ENCODE data around the gene F13A1.

F13A1 gene

GRCh38 chr6:6319952-6320811 lies at the start of gene F13A1:
Gene F13A1 (minus strand): TSS chr6:6320662. CDS start chr6:6318664, 1,998 bp downstream.
- in situ Hi-C loops (cut with HindIII; ENCODE audit: low pct_ligation_motif_present, low pct_unique_long_range_greater_than_20kb, low sequenced_read_pairs): no loop called here
- no peak for DNase-seq

- DNase-seq: no peak
- in situ Hi-C loops (cut with HindIII; ENCODE audit: low pct_ligation_motif_present, low pct_unique_long_range_greater_than_20kb, low sequenced_read_pairs): no loop called here
Measured at GRCh38 chr6:6368684-6369052, 48.2 kb upstream of the F13A1 start.

GRCh38 chr6:6368040-6368683 lies 47.7 kb upstream of the F13A1 start:
- DNase-seq: no peak
- in situ Hi-C loops (cut with HindIII; ENCODE audit: low pct_ligation_motif_present, low pct_unique_long_range_greater_than_20kb, low sequenced_read_pairs): no loop called here

GRCh38 chr6:6366803-6367202 lies 46.3 kb upstream of the F13A1 start:
- in situ Hi-C loops (cut with HindIII; ENCODE audit: low pct_ligation_motif_present, low pct_unique_long_range_greater_than_20kb, low sequenced_read_pairs): no loop called here
- no peak for DNase-seq

- in situ Hi-C loops (cut with HindIII; ENCODE audit: low pct_ligation_motif_present, low pct_unique_long_range_greater_than_20kb, low sequenced_read_pairs): no loop called here
- no peak for DNase-seq
Measured at GRCh38 chr6:6365242-6365641, 44.8 kb upstream of the F13A1 start.

GRCh38 chr6:6362056-6362840 lies 41.8 kb upstream of the F13A1 start:
- no peak for DNase-seq
- in situ Hi-C loops (cut with HindIII; ENCODE audit: low pct_ligation_motif_present, low pct_unique_long_range_greater_than_20kb, low sequenced_read_pairs): no loop called here

- no peak for DNase-seq
- in situ Hi-C loops (cut with HindIII; ENCODE audit: low pct_ligation_motif_present, low pct_unique_long_range_greater_than_20kb, low sequenced_read_pairs): no loop called here
Measured at GRCh38 chr6:6357530-6357929, 37.1 kb upstream of the F13A1 start.

- in situ Hi-C loops (cut with HindIII; ENCODE audit: low pct_ligation_motif_present, low pct_unique_long_range_greater_than_20kb, low sequenced_read_pairs): no loop called here
- no peak for DNase-seq
Measured at GRCh38 chr6:6357032-6357431, 36.6 kb upstream of the F13A1 start.

GRCh38 chr6:6352772-6353171 lies 32.3 kb upstream of the F13A1 start:
- in situ Hi-C loops (cut with HindIII; ENCODE audit: low pct_ligation_motif_present, low pct_unique_long_range_greater_than_20kb, low sequenced_read_pairs): no loop called here
- no peak for DNase-seq

GRCh38 chr6:6351511-6352025 lies 31.1 kb upstream of the F13A1 start:
- no peak for DNase-seq
- in situ Hi-C loops (cut with HindIII; ENCODE audit: low pct_ligation_motif_present, low pct_unique_long_range_greater_than_20kb, low sequenced_read_pairs): no loop called here

GRCh38 chr6:6350696-6351095 lies 30.2 kb upstream of the F13A1 start:
- DNase-seq: no peak
- in situ Hi-C loops (cut with HindIII; ENCODE audit: low pct_ligation_motif_present, low pct_unique_long_range_greater_than_20kb, low sequenced_read_pairs): no loop called here

- DNase-seq: no peak
- in situ Hi-C loops (cut with HindIII; ENCODE audit: low pct_ligation_motif_present, low pct_unique_long_range_greater_than_20kb, low sequenced_read_pairs): no loop called here
Measured at GRCh38 chr6:6348256-6348655, 27.8 kb upstream of the F13A1 start.

- in situ Hi-C loops (cut with HindIII; ENCODE audit: low pct_ligation_motif_present, low pct_unique_long_range_greater_than_20kb, low sequenced_read_pairs): no loop called here
- no peak for DNase-seq
Measured at GRCh38 chr6:6346427-6347023, 26.1 kb upstream of the F13A1 start.

GRCh38 chr6:6333501-6333900 lies 13.0 kb upstream of the F13A1 start:
- in situ Hi-C loops (cut with HindIII; ENCODE audit: low pct_ligation_motif_present, low pct_unique_long_range_greater_than_20kb, low sequenced_read_pairs): no loop called here
- no peak for DNase-seq

GRCh38 chr6:6332811-6333244 lies 12.4 kb upstream of the F13A1 start:
- in situ Hi-C loops (cut with HindIII; ENCODE audit: low pct_ligation_motif_present, low pct_unique_long_range_greater_than_20kb, low sequenced_read_pairs): no loop called here
- DNase-seq: no peak

- in situ Hi-C loops (cut with HindIII; ENCODE audit: low pct_ligation_motif_present, low pct_unique_long_range_greater_than_20kb, low sequenced_read_pairs): no loop called here
- no peak for DNase-seq
Measured at GRCh38 chr6:6331946-6332601, 11.6 kb upstream of the F13A1 start.

- no peak for DNase-seq
- in situ Hi-C loops (cut with HindIII; ENCODE audit: low pct_ligation_motif_present, low pct_unique_long_range_greater_than_20kb, low sequenced_read_pairs): no loop called here
Measured at GRCh38 chr6:6331393-6331792, 10.9 kb upstream of the F13A1 start.

GRCh38 chr6:6330407-6330806 lies 9.9 kb upstream of the F13A1 start:
- in situ Hi-C loops (cut with HindIII; ENCODE audit: low pct_ligation_motif_present, low pct_unique_long_range_greater_than_20kb, low sequenced_read_pairs): no loop called here
- DNase-seq: no peak

All from ACHN (cell line).